GM12874 (cell line): ENCODE results near the gene ANKRD13A.

ENCODE experiments used
- CTCF ChIP-seq: IDR thresholded peaks from 2 replicates; pipeline ENCODE4 v1.5.1; 2011; ENCODE audit warnings: low read depth, mild to moderate bottlenecking, control low read depth, low read length, moderate library complexity; ENCODE audit not compliant: insufficient read depth

ANKRD13A gene

GRCh38 chr12:110088936-110089335 is 89.7 kb downstream of the ANKRD13A start:
- no peak for TF ChIP-seq CTCF
